ENCODE results near the gene CYGB.

Gene CYGB

DNA sequence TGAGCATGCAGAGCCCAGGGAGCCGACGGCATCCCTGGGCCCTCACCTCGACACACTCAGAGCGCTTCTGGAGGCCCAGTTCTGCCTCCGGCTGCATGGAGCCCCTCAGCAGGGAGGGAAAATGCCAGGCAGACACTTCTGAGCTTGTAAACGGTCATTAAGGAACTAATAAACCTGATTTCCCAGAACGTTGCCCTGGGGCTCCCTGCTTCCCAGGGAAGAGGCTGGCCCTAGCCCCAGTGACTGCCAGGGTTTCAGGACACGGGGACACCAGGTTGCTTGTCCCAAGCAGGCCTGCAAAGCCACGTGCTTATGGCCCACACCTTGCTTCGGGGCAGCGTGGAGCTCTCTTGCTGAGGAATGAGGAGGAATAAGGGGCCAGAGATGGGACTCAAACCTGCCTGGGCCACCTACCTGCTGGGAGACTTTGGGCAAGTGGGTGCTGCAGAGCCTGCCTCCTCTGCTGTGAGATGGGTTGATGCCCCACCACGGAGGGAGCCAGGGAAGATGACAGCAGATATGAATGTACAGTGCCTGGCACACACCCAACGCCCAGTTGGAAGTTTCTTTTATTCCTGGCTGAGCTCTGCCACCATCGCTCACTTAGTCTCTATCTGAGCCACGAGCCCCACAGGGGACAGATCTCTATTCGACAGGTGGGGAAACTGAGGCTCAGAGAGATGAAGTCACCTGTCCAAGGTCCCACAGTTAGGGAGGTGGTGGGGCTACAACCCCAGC, 41.7 kb downstream of the CYGB start:
- TF ChIP-seq, protein P1, sequence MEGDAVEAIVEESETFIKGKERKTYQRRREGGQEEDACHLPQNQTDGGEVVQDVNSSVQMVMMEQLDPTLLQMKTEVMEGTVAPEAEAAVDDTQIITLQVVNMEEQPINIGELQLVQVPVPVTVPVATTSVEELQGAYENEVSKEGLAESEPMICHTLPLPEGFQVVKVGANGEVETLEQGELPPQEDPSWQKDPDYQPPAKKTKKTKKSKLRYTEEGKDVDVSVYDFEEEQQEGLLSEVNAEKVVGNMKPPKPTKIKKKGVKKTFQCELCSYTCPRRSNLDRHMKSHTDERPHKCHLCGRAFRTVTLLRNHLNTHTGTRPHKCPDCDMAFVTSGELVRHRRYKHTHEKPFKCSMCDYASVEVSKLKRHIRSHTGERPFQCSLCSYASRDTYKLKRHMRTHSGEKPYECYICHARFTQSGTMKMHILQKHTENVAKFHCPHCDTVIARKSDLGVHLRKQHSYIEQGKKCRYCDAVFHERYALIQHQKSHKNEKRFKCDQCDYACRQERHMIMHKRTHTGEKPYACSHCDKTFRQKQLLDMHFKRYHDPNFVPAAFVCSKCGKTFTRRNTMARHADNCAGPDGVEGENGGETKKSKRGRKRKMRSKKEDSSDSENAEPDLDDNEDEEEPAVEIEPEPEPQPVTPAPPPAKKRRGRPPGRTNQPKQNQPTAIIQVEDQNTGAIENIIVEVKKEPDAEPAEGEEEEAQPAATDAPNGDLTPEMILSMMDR (IDR thresholded peaks at IDR 0.05; ENCODE audit: control insufficient read depth, extremely low read depth, insufficient read depth): no peak
- DNase-seq (ENCODE audit: low read depth): peak; percentile 73
- no peak overlapping the region for H3K4me3 ChIP-seq (ENCODE audit: low read depth, low read length)

DNA sequence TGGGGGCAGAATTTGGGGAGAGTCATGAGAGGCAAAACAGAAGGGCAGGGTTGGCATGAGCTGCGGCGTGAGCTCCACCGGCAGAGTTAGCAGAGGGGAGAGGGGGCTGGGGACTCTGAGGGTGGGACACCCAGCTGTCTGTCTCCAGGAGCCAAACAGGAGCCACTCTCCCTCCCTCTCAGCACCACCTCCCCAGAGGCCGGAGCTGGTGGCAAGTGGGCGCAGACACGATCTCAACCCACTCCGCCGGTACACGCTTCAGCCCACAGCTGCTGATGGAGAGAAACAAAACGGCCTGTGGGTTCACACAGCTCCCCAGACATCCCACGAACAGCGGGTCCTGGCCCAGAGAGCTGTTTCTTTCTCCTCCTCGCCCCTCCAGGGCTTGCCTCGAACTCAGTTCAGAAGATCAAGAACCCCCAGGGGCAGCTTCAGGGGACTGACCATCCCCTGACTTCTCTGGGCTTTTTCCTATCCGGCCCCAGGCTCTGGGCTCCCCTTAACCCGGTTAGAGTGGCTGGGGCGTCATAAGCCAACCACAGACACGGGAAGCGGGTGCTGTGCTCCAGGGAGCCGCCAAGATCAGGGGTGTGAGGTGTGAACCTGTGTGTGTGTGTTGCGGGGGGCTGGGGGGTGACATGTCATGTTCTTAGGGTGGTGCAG, 43.9 kb downstream of the CYGB start:
- TF ChIP-seq, protein P1 (IDR thresholded peaks at IDR 0.05; ENCODE audit: control insufficient read depth, extremely low read depth, insufficient read depth): no peak
- DNase-seq (ENCODE audit: low read depth): no peak
- H3K4me3 ChIP-seq (ENCODE audit: low read depth, low read length): no peak overlapping the region

DNA sequence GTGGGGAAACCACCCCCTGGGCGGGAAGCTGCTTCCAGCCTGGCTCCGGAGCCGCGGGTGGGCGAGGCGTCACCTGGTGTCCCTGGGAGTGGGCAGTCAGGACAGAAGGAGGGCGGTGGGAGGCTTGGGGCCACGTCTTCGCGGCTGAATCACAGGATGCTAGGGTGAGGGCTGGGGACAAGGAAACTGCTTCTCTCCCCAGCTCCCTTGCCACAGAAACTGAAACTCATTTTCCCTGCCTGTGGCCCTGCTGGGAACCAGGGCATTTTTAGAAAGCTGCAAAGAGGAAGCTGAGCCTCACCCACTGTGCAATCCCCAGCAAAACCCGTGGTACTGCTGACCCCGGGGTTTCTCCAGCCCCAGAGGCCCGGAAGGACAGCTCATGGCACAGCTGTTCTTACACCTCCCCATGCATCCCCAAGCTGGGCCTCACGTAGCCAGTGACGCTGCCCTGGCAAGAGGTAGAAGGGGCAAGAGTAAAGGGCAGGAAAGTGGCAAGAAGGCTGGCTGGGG, 44.5 kb downstream of the CYGB start:
- H3K4me3 ChIP-seq (ENCODE audit: low read depth, low read length): no peak overlapping the region
- DNase-seq (ENCODE audit: low read depth): no peak

DNA sequence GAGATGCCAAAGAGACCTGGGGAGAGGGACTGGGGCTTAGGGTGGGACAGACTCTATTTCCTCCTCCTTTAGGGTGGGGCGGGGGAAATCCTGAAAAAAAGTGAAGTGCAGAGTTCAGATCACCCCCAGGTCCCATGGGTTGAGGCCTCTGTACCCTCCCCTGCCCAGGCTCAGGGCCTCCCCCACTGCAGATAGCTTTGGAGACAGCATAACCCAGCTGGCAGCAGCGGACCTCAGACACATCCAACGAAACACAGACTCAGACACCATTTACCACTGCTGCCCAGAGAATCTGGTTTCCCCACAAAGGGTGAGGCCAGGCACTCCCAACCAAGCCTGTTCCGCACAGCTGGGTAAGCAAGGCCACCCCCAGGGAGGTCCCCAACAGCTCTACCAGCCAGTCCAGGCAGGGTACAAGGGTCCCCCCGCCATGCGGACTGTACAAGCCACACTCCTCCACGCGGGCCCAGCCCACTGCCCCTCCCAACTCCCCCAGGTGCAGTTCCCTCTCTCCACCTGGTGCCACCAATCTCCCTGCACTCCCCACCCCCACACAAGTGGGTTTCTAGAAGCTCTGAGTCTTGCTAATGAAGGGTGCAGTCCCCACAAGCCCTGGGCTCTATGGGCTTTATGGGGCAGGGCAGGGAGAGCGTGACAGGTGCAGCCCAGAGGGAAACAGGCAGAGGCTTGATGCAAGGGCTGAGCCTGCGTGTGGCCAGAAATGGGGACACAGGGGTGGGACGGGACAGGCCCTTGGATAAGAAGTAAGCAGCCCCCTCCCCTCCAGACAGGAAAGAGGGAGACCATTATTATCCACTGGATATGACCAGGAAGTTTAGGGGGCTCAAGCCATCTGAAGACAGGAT, 45.2 kb downstream of the CYGB start:
- H3K4me3 ChIP-seq (ENCODE audit: low read depth, low read length): no peak overlapping the region
- TF ChIP-seq, protein P1 (IDR thresholded peaks at IDR 0.05; ENCODE audit: control insufficient read depth, extremely low read depth, insufficient read depth): no peak
- DNase-seq (ENCODE audit: low read depth): no peak

More for the DNA sequence above, 44.5 kb downstream of the CYGB start:
- TF ChIP-seq, protein P1 (IDR thresholded peaks at IDR 0.05; ENCODE audit: control insufficient read depth, extremely low read depth, insufficient read depth): no peak

DNA sequence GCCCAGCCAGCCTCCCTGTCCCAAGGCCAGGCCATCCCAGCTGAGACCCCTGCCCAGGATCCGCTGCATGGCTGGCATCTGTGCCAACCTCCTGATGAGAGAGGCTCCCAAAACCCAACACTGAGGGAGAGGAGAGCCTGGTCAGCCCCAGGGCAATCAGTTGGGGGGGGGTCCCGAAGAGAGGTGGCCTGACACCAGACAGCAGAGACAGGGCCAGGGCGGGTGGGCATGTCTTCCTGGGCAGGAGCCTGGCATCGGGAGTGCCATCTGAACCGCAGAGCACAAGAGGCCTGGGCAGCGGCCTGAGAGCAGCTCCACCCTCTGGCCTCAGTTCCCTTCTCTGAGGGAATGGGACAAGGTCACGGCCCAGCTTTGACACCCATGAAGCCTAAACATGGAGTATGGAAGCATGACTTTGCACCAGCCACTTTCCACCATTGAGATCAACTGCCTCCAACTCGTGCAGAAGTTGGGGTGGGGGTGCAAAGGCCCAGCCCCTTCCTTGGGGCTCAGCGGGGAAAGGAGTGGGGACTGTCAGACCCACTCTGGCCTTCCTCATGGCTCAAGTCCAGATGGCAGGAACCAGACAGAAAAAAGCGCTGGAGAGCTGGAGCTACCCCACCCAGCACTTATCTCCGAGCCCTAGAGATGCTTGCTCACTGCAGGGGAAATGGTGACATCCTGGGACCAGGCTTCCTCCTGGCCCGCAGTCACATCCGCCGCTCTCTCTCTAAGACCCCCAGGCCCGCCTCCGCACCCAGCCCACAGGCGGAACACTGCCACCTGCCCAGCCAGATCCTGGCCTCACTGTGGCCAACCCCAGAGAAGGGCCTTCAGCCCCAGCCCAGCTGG, 46.0 kb downstream of the CYGB start:
- TF ChIP-seq, protein P1 (IDR thresholded peaks at IDR 0.05; ENCODE audit: control insufficient read depth, extremely low read depth, insufficient read depth): no peak
- H3K4me3 ChIP-seq (ENCODE audit: low read depth, low read length): no peak overlapping the region
- no peak for DNase-seq (ENCODE audit: low read depth)
